Left ventricle myocardium inferior (tissue), 1 donor: Measurements from ENCODE around the gene THSD8. TPM values are rescaled to one million over a fixed set of nuclear protein-coding genes. Genes with fewer than 3 reads are reported as not detected.

Experiments used
- DNase-seq: peaks from one replicate; pipeline ENCODE4 v3.0.0-alpha.2; 2020
- H3K27ac ChIP-seq: fragments of 200-600 bp; replicated peaks from 2 replicates; pipeline ENCODE4 v1.8.0; 2021
- H3K27me3 ChIP-seq: fragments of 200-600 bp; 2 replicates; pipeline ENCODE4 v1.8.0; 2021; ENCODE audit warnings: low read depth
- H3K36me3 ChIP-seq: fragments of 200-600 bp; 2 replicates; pipeline ENCODE4 v1.8.0; 2021
- H3K4me1 ChIP-seq: fragments of 200-600 bp; 2 replicates; pipeline ENCODE4 v1.8.0; 2021
- H3K4me3 ChIP-seq: fragments of 200-600 bp; 2 replicates; pipeline ENCODE4 v1.8.0; 2021; ENCODE audit warnings: mild to moderate bottlenecking, moderate library complexity
- H3K9me3 ChIP-seq: fragments of 200-600 bp; replicated peaks from 2 replicates; pipeline ENCODE4 v1.8.0; 2021
- intact Hi-C: fragments of 100-400 bp; cut with micrococcal nuclease; formaldehyde crosslinking; loops from one replicate; pipeline ENCODE4 v1.11.0; 2022
- total RNA-seq: library from RNA; stranded (reverse); fragmentation: NEBNext Ultra II Directional; extraction: Animal tissue kit (Norgen Biotek cat#: 25700); gene quantifications from one replicate; pipeline ENCODE4 v1.2.1, GENCODE V29; 2021
- TF ChIP-seq, protein P1 (sequence below): fragments of 200-600 bp; IDR thresholded peaks from 2 replicates; pipeline ENCODE4 v1.8.0; 2021; ENCODE audit warnings: antibody characterized with exemption, mild to moderate bottlenecking, borderline replicate concordance
- donor health status: DM: no; HTN: yes; CAD: no; lungs with severe emphysema.

Gene THSD8
- total RNA-seq, 1 donor from 2014 or later, result 2.7 TPM

DNA sequence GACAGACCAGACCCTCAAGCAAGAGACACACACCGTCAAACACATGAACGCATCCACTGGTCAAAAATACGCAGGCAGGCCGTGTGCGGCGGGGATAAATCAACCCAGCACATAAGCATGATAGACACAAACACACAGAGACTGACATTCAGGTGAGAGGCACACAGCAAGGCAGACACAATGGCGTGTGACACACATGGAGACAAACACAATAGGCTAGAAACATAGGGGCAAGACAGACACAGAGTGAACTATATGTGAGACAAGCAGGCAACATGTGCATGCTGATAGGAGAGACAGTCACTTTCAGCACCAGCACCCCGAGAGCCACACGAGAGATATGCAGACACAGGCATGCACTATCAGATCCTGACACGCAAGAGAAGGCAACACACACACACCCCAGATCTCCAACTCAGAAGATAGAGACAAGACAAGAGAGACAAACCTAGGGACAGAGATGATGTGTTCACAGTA is 17.4 kb upstream of the THSD8 start:
- no peak overlapping the region for H3K4me3 ChIP-seq
- no peak for DNase-seq
- H3K9me3 ChIP-seq, result no peaks in the 10 kb centered on the region
- H3K36me3 ChIP-seq, result no peaks in the 10 kb centered on the region
- no peaks in the 10 kb centered on the region for H3K27me3 ChIP-seq
- peaks cover 84% of the 10 kb centered on the region for H3K4me1 ChIP-seq
- intact Hi-C loops, result no loop called here
- peak overlapping the region; percentile 96 for H3K27ac ChIP-seq
- TF ChIP-seq, protein P1, sequence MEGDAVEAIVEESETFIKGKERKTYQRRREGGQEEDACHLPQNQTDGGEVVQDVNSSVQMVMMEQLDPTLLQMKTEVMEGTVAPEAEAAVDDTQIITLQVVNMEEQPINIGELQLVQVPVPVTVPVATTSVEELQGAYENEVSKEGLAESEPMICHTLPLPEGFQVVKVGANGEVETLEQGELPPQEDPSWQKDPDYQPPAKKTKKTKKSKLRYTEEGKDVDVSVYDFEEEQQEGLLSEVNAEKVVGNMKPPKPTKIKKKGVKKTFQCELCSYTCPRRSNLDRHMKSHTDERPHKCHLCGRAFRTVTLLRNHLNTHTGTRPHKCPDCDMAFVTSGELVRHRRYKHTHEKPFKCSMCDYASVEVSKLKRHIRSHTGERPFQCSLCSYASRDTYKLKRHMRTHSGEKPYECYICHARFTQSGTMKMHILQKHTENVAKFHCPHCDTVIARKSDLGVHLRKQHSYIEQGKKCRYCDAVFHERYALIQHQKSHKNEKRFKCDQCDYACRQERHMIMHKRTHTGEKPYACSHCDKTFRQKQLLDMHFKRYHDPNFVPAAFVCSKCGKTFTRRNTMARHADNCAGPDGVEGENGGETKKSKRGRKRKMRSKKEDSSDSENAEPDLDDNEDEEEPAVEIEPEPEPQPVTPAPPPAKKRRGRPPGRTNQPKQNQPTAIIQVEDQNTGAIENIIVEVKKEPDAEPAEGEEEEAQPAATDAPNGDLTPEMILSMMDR, result no peak

DNA sequence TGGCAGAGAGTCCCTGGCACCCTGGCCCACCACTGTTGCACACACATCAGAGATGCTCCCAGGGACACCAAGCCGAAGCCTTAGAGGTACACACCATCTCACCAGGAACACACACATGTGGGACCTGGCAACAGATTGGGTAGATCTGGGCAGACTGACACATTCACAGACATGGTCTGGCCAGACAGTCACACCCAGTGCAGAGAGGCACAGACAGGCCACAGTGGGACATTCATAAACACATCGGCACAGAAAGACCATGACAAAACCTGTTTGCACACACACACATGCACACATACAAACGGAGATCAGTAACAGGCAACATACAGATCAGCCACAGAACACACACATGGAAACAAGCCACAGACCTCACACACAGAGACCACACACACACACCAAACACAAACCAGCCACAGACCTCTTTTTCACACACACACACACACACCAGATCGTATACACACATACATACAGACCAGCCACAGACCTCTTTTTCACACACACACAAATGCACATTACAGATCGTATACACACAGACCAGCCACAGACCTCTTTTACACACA is 16.9 kb upstream of the THSD8 start:
- no peak overlapping the region for H3K4me3 ChIP-seq
- H3K27ac ChIP-seq, result peak overlapping the region; percentile 96
- H3K36me3 ChIP-seq, result no peaks in the 10 kb centered on the region
- TF ChIP-seq, protein P1, result no peak
- no peak for DNase-seq
- H3K27me3 ChIP-seq, result no peaks in the 10 kb centered on the region
- H3K4me1 ChIP-seq, result peaks cover 81% of the 10 kb centered on the region
- no peaks in the 10 kb centered on the region for H3K9me3 ChIP-seq
- intact Hi-C loops, result no loop called here

DNA sequence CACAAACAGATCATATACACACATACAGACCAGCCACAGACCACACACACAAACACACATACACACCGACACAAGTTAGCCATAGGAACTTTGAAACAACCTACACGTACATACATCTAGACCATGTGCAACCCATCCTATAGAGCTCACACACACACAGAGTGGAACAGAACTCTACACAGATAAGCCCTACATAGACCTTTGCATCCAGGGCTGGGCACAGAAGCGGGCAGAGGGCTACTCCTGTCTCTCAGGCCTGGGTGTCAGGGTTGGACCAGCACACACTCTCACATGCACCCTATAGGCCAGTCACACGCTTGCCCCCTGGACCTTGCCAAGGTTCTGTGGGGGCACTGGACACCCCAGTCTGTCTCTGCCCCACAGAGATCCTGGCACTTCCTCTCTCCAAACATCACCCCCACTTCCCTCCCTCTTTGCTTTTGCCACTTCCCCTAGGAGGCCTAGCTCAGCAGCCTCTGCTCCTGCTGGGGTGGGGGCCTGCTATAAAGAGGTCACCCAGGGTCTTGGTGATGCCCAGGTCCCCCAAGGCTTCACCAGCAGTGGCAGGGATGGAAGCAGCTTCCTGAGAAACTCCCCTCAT is 16.3 kb upstream of the THSD8 start:
- no peak for DNase-seq
- intact Hi-C loops, result no loop called here
- no peaks in the 10 kb centered on the region for H3K36me3 ChIP-seq
- peaks cover 86% of the 10 kb centered on the region for H3K4me1 ChIP-seq
- no peak overlapping the region for H3K4me3 ChIP-seq
- H3K27me3 ChIP-seq, result no peaks in the 10 kb centered on the region
- H3K9me3 ChIP-seq, result no peaks in the 10 kb centered on the region
- peak overlapping the region; percentile 96 for H3K27ac ChIP-seq
- TF ChIP-seq, protein P1, result no peak

DNA sequence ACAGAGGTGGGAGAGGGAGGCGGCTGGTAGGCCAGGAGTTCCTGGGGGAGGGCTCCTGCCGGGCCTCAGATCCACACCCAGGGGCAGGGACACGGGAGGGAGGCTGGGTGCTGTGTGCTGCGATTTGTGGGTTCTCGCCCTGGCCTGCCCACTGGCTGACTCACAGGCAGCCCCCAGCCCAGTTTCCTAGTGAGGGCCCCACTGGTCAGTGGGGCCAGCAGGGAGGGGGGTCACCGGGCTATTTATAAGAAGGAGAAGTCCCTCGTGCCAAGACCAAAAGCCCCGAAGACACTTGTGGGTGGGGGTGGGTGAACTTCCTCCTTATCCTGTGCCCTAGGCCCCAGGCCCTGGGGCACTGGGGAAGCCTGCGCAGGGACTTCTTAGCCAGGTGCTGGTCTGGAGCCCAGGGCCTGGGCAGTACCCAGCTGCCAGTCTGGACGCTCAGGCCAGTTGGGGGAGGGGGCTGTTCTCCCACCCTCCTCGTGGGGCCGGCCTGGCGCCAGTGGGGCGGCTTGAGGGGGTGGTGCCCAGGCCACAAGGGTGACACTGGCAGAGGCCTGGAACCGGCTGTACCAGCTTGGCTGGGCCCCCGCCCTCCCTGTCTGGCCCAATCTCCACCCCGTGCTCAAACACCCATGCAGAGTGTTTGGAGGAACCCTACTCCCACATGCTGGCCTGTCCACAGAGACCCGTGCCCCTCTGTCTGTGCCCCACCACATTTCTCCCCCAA is 15.6 kb upstream of the THSD8 start:
- DNase-seq, result peak; percentile 63
- Histone ChIP-seq H3K4me1 (peaks cover 92% of the 10 kb centered on the region), H3K36me3 (no peaks in the 10 kb centered on the region), H3K9me3 (no peaks in the 10 kb centered on the region), H3K27me3 (no peaks in the 10 kb centered on the region), H3K27ac (peak overlapping the region; percentile 96), H3K4me3 (no peak overlapping the region)
- intact Hi-C loops, result no loop called here
- TF ChIP-seq, protein P1, result no peak

DNA sequence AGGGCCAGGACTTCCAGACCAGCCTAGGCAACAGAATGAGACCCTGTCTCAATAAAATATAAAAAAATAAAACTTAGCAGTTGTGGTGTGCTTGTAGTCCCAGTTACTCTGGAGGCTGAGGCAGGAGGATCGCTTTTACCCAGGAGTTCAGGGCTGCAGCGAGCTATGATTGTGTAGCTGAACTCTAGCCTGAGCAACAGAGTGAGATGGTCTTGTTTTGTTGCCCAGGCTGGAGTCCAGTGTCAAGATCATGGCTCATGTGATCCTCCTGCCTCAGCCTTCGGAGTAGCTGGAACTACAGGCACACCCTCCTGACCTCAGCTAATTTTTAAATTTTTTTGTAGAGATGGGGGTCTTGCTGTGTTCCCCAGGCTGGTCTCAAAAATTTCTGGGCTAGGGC is 14.9 kb upstream of the THSD8 start:
- intact Hi-C loops, result no loop called here
- H3K27ac ChIP-seq, result peak overlapping the region; percentile 96
- no peak for DNase-seq
- no peak overlapping the region for H3K4me3 ChIP-seq
- TF ChIP-seq, protein P1, result no peak
- H3K27me3 ChIP-seq, result no peaks in the 10 kb centered on the region
- no peaks in the 10 kb centered on the region for H3K36me3 ChIP-seq
- no peaks in the 10 kb centered on the region for H3K9me3 ChIP-seq
- H3K4me1 ChIP-seq, result peaks cover 93% of the 10 kb centered on the region
